Skeletal muscle tissue (tissue), 4 donors: Measurements from ENCODE around the gene ATXN1. TPM values are rescaled to one million over a fixed set of nuclear protein-coding genes. Genes with fewer than 3 reads are reported as not detected.

Source experiments
- H3K27ac ChIP-seq: one replicate; pipeline ENCODE4 v1.7.0; 2013; ENCODE audit warnings: mild to moderate bottlenecking, low read depth, low read length, inconsistent platforms
- H3K27me3 ChIP-seq, 3 donors: one replicate each; pipeline ENCODE4 v1.7.0; 2013; ENCODE audit warnings: low read length in 3 of 3; ENCODE audit not compliant: control insufficient read depth in 3 of 3, insufficient read depth in 3 of 3
- H3K36me3 ChIP-seq, 3 donors: one replicate each; pipeline ENCODE4 v1.7.0; 2013; ENCODE audit warnings: low read length in 3 of 3; ENCODE audit not compliant: control insufficient read depth in 3 of 3, insufficient read depth in 3 of 3
- H3K4me1 ChIP-seq, 3 donors: one replicate each; pipeline ENCODE4 v1.7.0; 2013; ENCODE audit warnings: low read length in 3 of 3, mild to moderate bottlenecking in 3 of 3; ENCODE audit not compliant: control insufficient read depth in 3 of 3, insufficient read depth in 3 of 3
- H3K4me3 ChIP-seq, 3 donors: one replicate each; pipeline ENCODE4 v1.7.0; 2013; ENCODE audit warnings: low read length in 3 of 3
- H3K9ac ChIP-seq, 3 donors: one replicate each; pipeline ENCODE4 v1.7.0; 2013; ENCODE audit warnings: low read length in 3 of 3, mild to moderate bottlenecking in 3 of 3, moderate library complexity in 2 of 3, low read depth in 1 of 3
- H3K9me3 ChIP-seq, 3 donors: one replicate each; pipeline ENCODE4 v1.7.0; 2013; ENCODE audit warnings: low read length in 3 of 3; ENCODE audit not compliant: control insufficient read depth in 3 of 3
- total RNA-seq: library from RNA; depleted of rRNA; stranded (reverse); fragments of >200 nt; gene quantifications from one replicate; pipeline ENCODE4 v1.2.3, GENCODE V29; 2014
- donor health status: Osteomylitis.

The ATXN1 gene
- total RNA-seq, 1 donor from 2014 or later: 30.8 TPM

GRCh38 chr6:16639684-16640480 lies 121.4 kb downstream of the ATXN1 start:
- Histone ChIP-seq H3K27me3 (no peaks in the 10 kb centered on the region), H3K4me1 (peaks cover 5 to 9% (median 6%) of the 10 kb centered on the region in 3 donors), H3K4me3 (no peak overlapping the region), H3K27ac (no peak overlapping the region), H3K9ac (no peak overlapping the region), H3K36me3 (peaks cover 0 to 8% (median 4%) of the 10 kb centered on the region in 3 donors), H3K9me3 (no peaks in the 10 kb centered on the region)

GRCh38 chr6:16637635-16638034 lies 123.6 kb downstream of the ATXN1 start:
- Histone ChIP-seq H3K27ac (no peak overlapping the region), H3K27me3 (no peaks in the 10 kb centered on the region), H3K36me3 (peaks cover 0 to 5% (median 4%) of the 10 kb centered on the region in 3 donors), H3K9ac (no peak overlapping the region), H3K4me1 (peaks cover 5 to 9% (median 6%) of the 10 kb centered on the region in 3 donors), H3K9me3 (no peaks in the 10 kb centered on the region), H3K4me3 (no peak overlapping the region)

GRCh38 chr6:16635810-16636602 lies 125.3 kb downstream of the ATXN1 start:
- H3K27me3 ChIP-seq: no peaks in the 10 kb centered on the region
- H3K27ac ChIP-seq: no peak overlapping the region
- H3K9me3 ChIP-seq: no peaks in the 10 kb centered on the region
- H3K36me3 ChIP-seq: peaks cover 0 to 3% (median 2%) of the 10 kb centered on the region in 3 donors
- peaks cover 5 to 9% (median 6%) of the 10 kb centered on the region in 3 donors for H3K4me1 ChIP-seq
- no peak overlapping the region for H3K4me3 ChIP-seq
- no peak overlapping the region for H3K9ac ChIP-seq

GRCh38 chr6:16635291-16635809 lies 125.9 kb downstream of the ATXN1 start:
- Histone ChIP-seq H3K4me3 (no peak overlapping the region), H3K27ac (no peak overlapping the region), H3K4me1 (peaks cover 5 to 9% (median 6%) of the 10 kb centered on the region in 3 donors), H3K27me3 (no peaks in the 10 kb centered on the region), H3K36me3 (peaks cover 0 to 2% (median 0%) of the 10 kb centered on the region in 3 donors), H3K9me3 (no peaks in the 10 kb centered on the region), H3K9ac (no peak overlapping the region)

GRCh38 chr6:16634855-16635254 lies 126.4 kb downstream of the ATXN1 start:
- Histone ChIP-seq H3K27ac (no peak overlapping the region), H3K9me3 (no peaks in the 10 kb centered on the region), H3K36me3 (peaks cover 0 to 2% (median 0%) of the 10 kb centered on the region in 3 donors), H3K9ac (no peak overlapping the region), H3K4me1 (peaks cover 5 to 9% (median 6%) of the 10 kb centered on the region in 3 donors), H3K4me3 (no peak overlapping the region), H3K27me3 (no peaks in the 10 kb centered on the region)

- Histone ChIP-seq H3K36me3 (peaks cover 0 to 2% (median 0%) of the 10 kb centered on the region in 3 donors), H3K27ac (no peak overlapping the region), H3K9ac (no peak overlapping the region), H3K4me1 (peaks cover 5 to 9% (median 6%) of the 10 kb centered on the region in 3 donors), H3K27me3 (no peaks in the 10 kb centered on the region), H3K9me3 (no peaks in the 10 kb centered on the region), H3K4me3 (no peak overlapping the region)
These were observed 127.3 kb downstream of the ATXN1 start for GRCh38 chr6:16633961-16634360.

- no peak overlapping the region for H3K27ac ChIP-seq
- no peak overlapping the region for H3K4me3 ChIP-seq
- peaks cover 0 to 2% (median 0%) of the 10 kb centered on the region in 3 donors for H3K36me3 ChIP-seq
- peaks cover 5 to 9% (median 6%) of the 10 kb centered on the region in 3 donors for H3K4me1 ChIP-seq
- H3K9ac ChIP-seq: no peak overlapping the region
- no peaks in the 10 kb centered on the region for H3K27me3 ChIP-seq
- no peaks in the 10 kb centered on the region for H3K9me3 ChIP-seq
These were observed 127.8 kb downstream of the ATXN1 start for GRCh38 chr6:16633465-16633864.

GRCh38 chr6:16632101-16632500 lies 129.2 kb downstream of the ATXN1 start:
- Histone ChIP-seq H3K27ac (no peak overlapping the region), H3K4me1 (peaks cover 7 to 11% (median 7%) of the 10 kb centered on the region in 3 donors), H3K4me3 (no peak overlapping the region), H3K27me3 (no peaks in the 10 kb centered on the region), H3K9ac (no peak overlapping the region), H3K9me3 (no peaks in the 10 kb centered on the region), H3K36me3 (no peaks in the 10 kb centered on the region)

GRCh38 chr6:16630026-16630643 lies 131.1 kb downstream of the ATXN1 start:
- Histone ChIP-seq H3K4me1 (peaks cover 7 to 14% (median 8%) of the 10 kb centered on the region in 3 donors), H3K9me3 (no peaks in the 10 kb centered on the region), H3K27me3 (no peaks in the 10 kb centered on the region), H3K9ac (no peak overlapping the region), H3K36me3 (no peaks in the 10 kb centered on the region), H3K27ac (no peak overlapping the region), H3K4me3 (no peak overlapping the region)
